Calu3 (cell line): ENCODE results near the gene RNU1-3. TPM values are rescaled to one million over a fixed set of nuclear protein-coding genes. Genes with fewer than 3 reads are reported as not detected.
A peak's percentile ranks its signal among the peaks of the same experiment; 100 is the strongest.
"Not testable (repeated sequence)": the region's sequence is repeated elsewhere in the genome, so short reads cannot be mapped to it uniquely, and the experiment has no call there.

Experiments
- BruUV-seq: library from RNA; stranded (reverse); fragments of 400-500 nt; replicated peaks from 2 replicates; lab custom pipeline; 2021; lab: Mats Ljungman, UMichigan
- CTCF ChIA-PET: fragments of 300-600 bp; sonication (Branson Sonifier 250); formaldehyde crosslinking; loops from one replicate; lab custom pipeline; 2022; ENCODE audit warnings: antibody characterized with exemption; lab: Charles Lee
- DNase-seq: peaks from one replicate; pipeline ENCODE4 v3.0.0; 2022
- H3K27ac Mint-ChIP-seq: one replicate; pipeline ENCODE4 v1.8.0; 2022; ENCODE audit warnings: mixed read lengths; ENCODE audit not compliant: unreplicated experiment
- H3K27me3 Mint-ChIP-seq: one replicate; pipeline ENCODE4 v1.8.0; 2022; ENCODE audit warnings: mixed read lengths; ENCODE audit not compliant: unreplicated experiment
- H3K36me3 Mint-ChIP-seq: one replicate; pipeline ENCODE4 v1.8.0; 2022; ENCODE audit warnings: mild to moderate bottlenecking, moderate library complexity, mixed read lengths; ENCODE audit not compliant: insufficient read depth, unreplicated experiment
- H3K4me1 Mint-ChIP-seq: one replicate; pipeline ENCODE4 v1.8.0; 2022; ENCODE audit warnings: mild to moderate bottlenecking, low read depth, mixed read lengths; ENCODE audit not compliant: unreplicated experiment
- H3K4me3 Mint-ChIP-seq: one replicate; pipeline ENCODE4 v1.8.0; 2022; ENCODE audit warnings: mild to moderate bottlenecking, low read depth, moderate library complexity, mixed read lengths; ENCODE audit not compliant: unreplicated experiment
- H3K9me3 Mint-ChIP-seq: one replicate; pipeline ENCODE4 v1.8.0; 2022; ENCODE audit warnings: low read depth, mixed read lengths; ENCODE audit not compliant: unreplicated experiment
- CTCF ChIP-seq: fragments of 200-600 bp; IDR thresholded peaks from one replicate; pipeline ENCODE4 v1.8.0; 2022; ENCODE audit warnings: antibody characterized with exemption; ENCODE audit not compliant: unreplicated experiment
- intact Hi-C: fragments of 100-400 bp; cut with micrococcal nuclease; formaldehyde crosslinking; loops from one replicate; pipeline ENCODE4 v1.10.0; 2022; ENCODE audit not compliant: unreplicated experiment
- total RNA-seq: library from RNA; stranded (reverse); gene quantifications from 2 replicates; pipeline ENCODE4 v1.2.3, GENCODE V29; 2022

Gene RNU1-3
- total RNA-seq, 1 experiment from 2014 or later = 1,678 TPM

GRCh38 chr1:16644193-16644481 lies 22.6 kb downstream of the RNU1-3 start:
- DNase-seq = no peak
- intact Hi-C loops = no loop called here
- no peaks in the 10 kb centered on the region for H3K9me3 Mint-ChIP-seq
- no peak overlapping the region for H3K4me3 Mint-ChIP-seq
- no peak for TF ChIP-seq CTCF
- CTCF ChIA-PET = no interaction called here
- TSS peak; percentile 45 for BruUV-seq
- no peaks in the 10 kb centered on the region for H3K27me3 Mint-ChIP-seq
- no peaks in the 10 kb centered on the region for H3K4me1 Mint-ChIP-seq
- no peak overlapping the region for H3K27ac Mint-ChIP-seq
- H3K36me3 Mint-ChIP-seq = no peaks in the 10 kb centered on the region

- BruUV-seq, intact Hi-C loops, DNase-seq: not testable (repeated sequence)
These were observed 23.1 kb downstream of the RNU1-3 start for GRCh38 chr1:16643476-16644192.

GRCh38 chr1:16643001-16643411 lies 23.7 kb downstream of the RNU1-3 start:
- H3K27ac Mint-ChIP-seq, CTCF ChIA-PET, H3K4me3 Mint-ChIP-seq, H3K36me3 Mint-ChIP-seq, intact Hi-C loops, H3K27me3 Mint-ChIP-seq, DNase-seq, BruUV-seq, H3K4me1 Mint-ChIP-seq, H3K9me3 Mint-ChIP-seq: not testable (repeated sequence)

More at GRCh38 chr1:16643476-16644192, 23.1 kb downstream of the RNU1-3 start:
- H3K4me1 Mint-ChIP-seq, H3K27ac Mint-ChIP-seq, H3K9me3 Mint-ChIP-seq, CTCF ChIA-PET, H3K36me3 Mint-ChIP-seq, H3K4me3 Mint-ChIP-seq, H3K27me3 Mint-ChIP-seq: not testable (repeated sequence)

- H3K4me1 Mint-ChIP-seq, H3K9me3 Mint-ChIP-seq, H3K36me3 Mint-ChIP-seq, CTCF ChIA-PET, DNase-seq, intact Hi-C loops, H3K4me3 Mint-ChIP-seq, H3K27me3 Mint-ChIP-seq, H3K27ac Mint-ChIP-seq, BruUV-seq: not testable (repeated sequence)
These were observed 24.5 kb downstream of the RNU1-3 start for GRCh38 chr1:16642025-16642966.

GRCh38 chr1:16641159-16641975 lies 25.4 kb downstream of the RNU1-3 start:
- H3K9me3 Mint-ChIP-seq, CTCF ChIA-PET, DNase-seq, intact Hi-C loops, H3K36me3 Mint-ChIP-seq, H3K27me3 Mint-ChIP-seq, H3K27ac Mint-ChIP-seq, H3K4me1 Mint-ChIP-seq, H3K4me3 Mint-ChIP-seq: not testable (repeated sequence)
- BruUV-seq = TSS peak; percentile 11

GRCh38 chr1:16639091-16640031 lies 27.4 kb downstream of the RNU1-3 start:
- CTCF ChIA-PET, H3K36me3 Mint-ChIP-seq, DNase-seq, intact Hi-C loops, H3K4me1 Mint-ChIP-seq, H3K4me3 Mint-ChIP-seq, H3K9me3 Mint-ChIP-seq, BruUV-seq, H3K27ac Mint-ChIP-seq, H3K27me3 Mint-ChIP-seq: not testable (repeated sequence)

GRCh38 chr1:16637941-16638778 lies 28.6 kb downstream of the RNU1-3 start:
- intact Hi-C loops = not testable (repeated sequence)

More at GRCh38 chr1:16637941-16638778, 28.6 kb downstream of the RNU1-3 start:
- DNase-seq, H3K27ac Mint-ChIP-seq, CTCF ChIA-PET, H3K9me3 Mint-ChIP-seq, H3K27me3 Mint-ChIP-seq, BruUV-seq, H3K4me3 Mint-ChIP-seq, H3K4me1 Mint-ChIP-seq: not testable (repeated sequence)
- peaks cover 11% of the 10 kb centered on the region for H3K36me3 Mint-ChIP-seq
